Measurements from ENCODE around the gene TRAPPC12.
"Not testable (repeated sequence)": the region's sequence is repeated elsewhere in the genome, so short reads cannot be mapped to it uniquely, and the experiment has no call there.

Gene TRAPPC12

GRCh38 chr2:3443506-3444084 is 64.1 kb downstream of the TRAPPC12 start:
- peaks cover 3% of the 10 kb centered on the region for H3K4me1 ChIP-seq (ENCODE audit: control insufficient read depth, insufficient read depth, low read length)
- H3K27me3 ChIP-seq (ENCODE audit: control insufficient read depth, insufficient read depth, low read length, poor library complexity, severe bottlenecking): no peaks in the 10 kb centered on the region
- no peak overlapping the region for H3K27ac ChIP-seq (ENCODE audit: insufficient read depth, low read depth, low read length, poor library complexity, severe bottlenecking)
- no peak overlapping the region for H3K4me3 ChIP-seq (ENCODE audit: insufficient read depth, low read depth, low read length)
- peaks cover 13% of the 10 kb centered on the region for H3K36me3 ChIP-seq (ENCODE audit: control insufficient read depth, insufficient read depth, low read length)
- H3K9me3 ChIP-seq (ENCODE audit: control insufficient read depth, low read length): no peaks in the 10 kb centered on the region
- 90 to 93% methylated on average over 18 of the region's 18 CpGs for WGBS, 2 experiments

- no peaks in the 10 kb centered on the region for H3K9me3 ChIP-seq (ENCODE audit: control insufficient read depth, low read length)
Observed at GRCh38 chr2:3445891-3446290, 66.4 kb downstream of the TRAPPC12 start.

GRCh38 chr2:3446381-3446780 is 66.9 kb downstream of the TRAPPC12 start:
- Histone ChIP-seq H3K4me1 (ENCODE audit: control insufficient read depth, insufficient read depth, low read length) (peaks cover 3% of the 10 kb centered on the region), H3K4me3 (ENCODE audit: insufficient read depth, low read depth, low read length) (no peak overlapping the region), H3K36me3 (ENCODE audit: control insufficient read depth, insufficient read depth, low read length) (peaks cover 13% of the 10 kb centered on the region), H3K27ac (ENCODE audit: insufficient read depth, low read depth, low read length, poor library complexity, severe bottlenecking) (no peak overlapping the region), H3K27me3 (ENCODE audit: control insufficient read depth, insufficient read depth, low read length, poor library complexity, severe bottlenecking) (no peaks in the 10 kb centered on the region), H3K9me3 (ENCODE audit: control insufficient read depth, low read length) (no peaks in the 10 kb centered on the region)
- 96 to 97% methylated on average over 10 of the region's 10 CpGs for WGBS, 2 experiments

More at GRCh38 chr2:3445891-3446290, 66.4 kb downstream of the TRAPPC12 start:
- 93 to 97% methylated on average over 10 to 11 of the region's 11 CpGs for WGBS, 2 experiments
- no peak overlapping the region for H3K27ac ChIP-seq (ENCODE audit: insufficient read depth, low read depth, low read length, poor library complexity, severe bottlenecking)
- H3K4me3 ChIP-seq (ENCODE audit: insufficient read depth, low read depth, low read length): no peak overlapping the region
- H3K4me1 ChIP-seq (ENCODE audit: control insufficient read depth, insufficient read depth, low read length): peaks cover 3% of the 10 kb centered on the region
- H3K27me3 ChIP-seq (ENCODE audit: control insufficient read depth, insufficient read depth, low read length, poor library complexity, severe bottlenecking): no peaks in the 10 kb centered on the region
- H3K36me3 ChIP-seq (ENCODE audit: control insufficient read depth, insufficient read depth, low read length): peaks cover 13% of the 10 kb centered on the region

DNA sequence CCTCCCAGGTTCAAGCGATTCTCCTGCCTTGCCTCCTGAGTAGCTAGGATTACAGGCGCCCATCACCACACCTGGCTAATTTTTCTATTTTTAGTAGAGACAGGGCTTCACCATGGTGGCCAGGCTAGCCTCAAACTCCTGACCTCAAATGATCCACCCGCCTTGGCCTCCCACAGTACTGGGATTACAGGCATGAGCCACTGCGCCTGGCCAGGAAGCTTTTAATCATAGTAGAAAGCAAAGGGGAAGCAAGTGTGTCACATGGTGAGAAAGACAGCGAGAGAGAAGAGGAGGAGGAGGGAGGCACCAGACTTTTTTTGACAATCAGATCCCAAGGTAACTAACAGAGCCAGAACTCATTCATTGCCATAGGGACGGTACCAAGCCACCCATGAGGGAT is 67.7 kb downstream of the TRAPPC12 start:
- H3K4me3 ChIP-seq (ENCODE audit: insufficient read depth, low read depth, low read length); H3K9me3 ChIP-seq (ENCODE audit: control insufficient read depth, low read length); H3K4me1 ChIP-seq (ENCODE audit: control insufficient read depth, insufficient read depth, low read length); H3K27ac ChIP-seq (ENCODE audit: insufficient read depth, low read depth, low read length, poor library complexity, severe bottlenecking); H3K27me3 ChIP-seq (ENCODE audit: control insufficient read depth, insufficient read depth, low read length, poor library complexity, severe bottlenecking): not testable (repeated sequence)
- 89 to 95% methylated on average over 6 of the region's 6 CpGs for WGBS, 2 experiments
- peaks cover 13% of the 10 kb centered on the region for H3K36me3 ChIP-seq (ENCODE audit: control insufficient read depth, insufficient read depth, low read length)

- no peak overlapping the region for H3K4me3 ChIP-seq (ENCODE audit: insufficient read depth, low read depth, low read length)
- H3K4me1 ChIP-seq (ENCODE audit: control insufficient read depth, insufficient read depth, low read length): peaks cover 6% of the 10 kb centered on the region
- peaks cover 13% of the 10 kb centered on the region for H3K36me3 ChIP-seq (ENCODE audit: control insufficient read depth, insufficient read depth, low read length)
- H3K27me3 ChIP-seq (ENCODE audit: control insufficient read depth, insufficient read depth, low read length, poor library complexity, severe bottlenecking): no peaks in the 10 kb centered on the region
- no peaks in the 10 kb centered on the region for H3K9me3 ChIP-seq (ENCODE audit: control insufficient read depth, low read length)
- 94 to 95% methylated on average over 9 of the region's 9 CpGs for WGBS, 2 experiments
- H3K27ac ChIP-seq (ENCODE audit: insufficient read depth, low read depth, low read length, poor library complexity, severe bottlenecking): no peak overlapping the region
Observed at GRCh38 chr2:3447789-3448317, 68.4 kb downstream of the TRAPPC12 start.

DNA sequence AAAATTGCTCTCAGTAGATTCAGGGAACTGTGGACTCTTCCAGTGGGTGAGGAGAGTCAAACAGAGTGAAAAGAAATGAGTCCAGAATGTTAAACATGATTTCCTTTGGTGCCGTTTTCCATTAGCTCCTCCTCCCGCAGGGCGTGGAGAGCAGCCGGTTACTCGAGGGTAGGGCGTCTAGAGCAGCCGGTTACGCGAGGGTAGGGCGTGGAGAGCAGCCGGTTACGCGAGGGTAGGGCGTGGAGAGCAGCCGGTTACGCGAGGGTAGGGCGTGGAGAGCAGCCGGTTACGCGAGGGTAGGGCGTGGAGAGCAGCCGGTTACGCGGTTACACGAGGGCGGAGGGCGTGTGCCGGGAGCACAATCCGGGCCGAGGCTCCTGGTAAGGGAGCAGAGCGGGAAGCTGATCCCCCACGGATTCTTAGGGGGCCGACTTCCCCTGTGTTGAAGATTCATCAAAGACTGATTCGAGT is 69.0 kb downstream of the TRAPPC12 start:
- not testable (repeated sequence) for H3K27ac ChIP-seq (ENCODE audit: insufficient read depth, low read depth, low read length, poor library complexity, severe bottlenecking); H3K27me3 ChIP-seq (ENCODE audit: control insufficient read depth, insufficient read depth, low read length, poor library complexity, severe bottlenecking); H3K4me3 ChIP-seq (ENCODE audit: insufficient read depth, low read depth, low read length); H3K4me1 ChIP-seq (ENCODE audit: control insufficient read depth, insufficient read depth, low read length); H3K9me3 ChIP-seq (ENCODE audit: control insufficient read depth, low read length)
- peaks cover 13% of the 10 kb centered on the region for H3K36me3 ChIP-seq (ENCODE audit: control insufficient read depth, insufficient read depth, low read length)
- 94 to 95% methylated on average over 35 of the region's 35 CpGs for WGBS, 2 experiments

DNA sequence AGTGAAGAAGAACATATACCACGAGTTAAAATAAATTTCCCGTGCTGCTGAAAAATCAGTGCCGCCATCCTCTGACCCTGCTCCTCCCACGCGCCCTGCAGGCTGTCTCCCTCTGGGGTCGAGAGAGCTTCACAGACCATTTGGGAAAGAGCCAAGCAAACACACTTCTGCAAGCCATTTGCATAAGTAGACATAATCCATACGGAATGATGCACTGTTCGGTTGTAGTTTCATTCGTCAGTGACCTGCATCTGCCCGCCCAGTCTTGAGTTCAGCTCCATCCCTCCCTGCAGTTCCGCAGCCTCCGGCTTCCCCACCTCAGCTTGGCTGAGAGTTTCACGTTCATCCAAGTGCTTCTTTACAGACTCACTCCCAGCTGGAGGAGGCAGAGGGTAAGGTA is 69.6 kb downstream of the TRAPPC12 start:
- H3K9me3 ChIP-seq (ENCODE audit: control insufficient read depth, low read length): no peaks in the 10 kb centered on the region
- H3K4me3 ChIP-seq (ENCODE audit: insufficient read depth, low read depth, low read length): no peak overlapping the region
- peaks cover 6% of the 10 kb centered on the region for H3K4me1 ChIP-seq (ENCODE audit: control insufficient read depth, insufficient read depth, low read length)
- H3K36me3 ChIP-seq (ENCODE audit: control insufficient read depth, insufficient read depth, low read length): peaks cover 9% of the 10 kb centered on the region
- 93 to 96% methylated on average over 13 of the region's 13 CpGs for WGBS, 2 experiments
- H3K27me3 ChIP-seq (ENCODE audit: control insufficient read depth, insufficient read depth, low read length, poor library complexity, severe bottlenecking): no peaks in the 10 kb centered on the region
- H3K27ac ChIP-seq (ENCODE audit: insufficient read depth, low read depth, low read length, poor library complexity, severe bottlenecking): no peak overlapping the region

DNA sequence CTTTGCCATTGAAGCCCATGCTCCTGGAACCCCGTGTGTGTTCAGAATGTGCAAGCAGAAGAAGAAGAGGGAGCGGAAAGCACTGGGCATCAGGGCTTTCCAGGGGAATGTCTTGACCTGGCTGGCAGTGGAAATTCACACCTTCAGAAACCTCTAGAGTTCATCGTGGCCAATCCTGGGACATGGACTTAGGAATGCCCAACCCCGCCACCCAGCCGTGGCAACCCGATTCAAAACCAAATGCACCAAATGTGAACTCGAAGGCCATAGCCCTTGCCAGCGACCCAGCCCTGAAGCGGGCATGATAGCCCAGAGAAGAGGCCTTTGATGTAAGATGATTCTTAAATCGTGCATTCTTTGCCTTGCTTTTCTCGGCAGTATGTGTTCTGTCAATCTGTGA is 70.4 kb downstream of the TRAPPC12 start:
- H3K27ac ChIP-seq (ENCODE audit: insufficient read depth, low read depth, low read length, poor library complexity, severe bottlenecking): no peak overlapping the region
- H3K4me1 ChIP-seq (ENCODE audit: control insufficient read depth, insufficient read depth, low read length): peaks cover 6% of the 10 kb centered on the region
- 96 to 97% methylated on average over 11 of the region's 11 CpGs for WGBS, 2 experiments
- H3K27me3 ChIP-seq (ENCODE audit: control insufficient read depth, insufficient read depth, low read length, poor library complexity, severe bottlenecking): no peaks in the 10 kb centered on the region
- H3K36me3 ChIP-seq (ENCODE audit: control insufficient read depth, insufficient read depth, low read length): peaks cover 8% of the 10 kb centered on the region
- H3K9me3 ChIP-seq (ENCODE audit: control insufficient read depth, low read length): no peaks in the 10 kb centered on the region
- H3K4me3 ChIP-seq (ENCODE audit: insufficient read depth, low read depth, low read length): no peak overlapping the region

GRCh38 chr2:3450385-3451010 is 71.0 kb downstream of the TRAPPC12 start:
- no peaks in the 10 kb centered on the region for H3K27me3 ChIP-seq (ENCODE audit: control insufficient read depth, insufficient read depth, low read length, poor library complexity, severe bottlenecking)
- H3K36me3 ChIP-seq (ENCODE audit: control insufficient read depth, insufficient read depth, low read length): peaks cover 8% of the 10 kb centered on the region
- H3K9me3 ChIP-seq (ENCODE audit: control insufficient read depth, low read length): no peaks in the 10 kb centered on the region
- 92 to 94% methylated on average over 16 of the region's 16 CpGs for WGBS, 2 experiments
- peaks cover 6% of the 10 kb centered on the region for H3K4me1 ChIP-seq (ENCODE audit: control insufficient read depth, insufficient read depth, low read length)
- no peak overlapping the region for H3K4me3 ChIP-seq (ENCODE audit: insufficient read depth, low read depth, low read length)
- H3K27ac ChIP-seq (ENCODE audit: insufficient read depth, low read depth, low read length, poor library complexity, severe bottlenecking): no peak overlapping the region

DNA sequence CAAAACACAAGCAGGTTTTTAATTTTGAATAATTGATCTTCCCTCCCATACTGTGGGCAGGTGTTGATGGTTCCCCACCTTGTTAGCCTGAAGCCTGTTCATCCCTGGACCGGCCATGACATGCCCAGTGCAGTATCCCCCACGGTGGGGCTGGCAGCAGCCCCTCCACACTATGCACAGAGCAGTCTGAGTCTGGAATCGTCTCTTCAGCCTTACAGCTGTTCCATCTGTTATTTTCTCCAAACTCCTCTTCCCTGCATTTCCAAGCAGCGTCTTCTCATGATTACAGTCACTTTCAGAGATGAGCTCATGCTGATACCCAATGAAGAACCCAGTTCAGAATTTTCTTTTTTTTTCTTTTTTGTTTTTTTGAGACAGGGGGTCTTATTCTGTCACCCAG is 71.7 kb downstream of the TRAPPC12 start:
- Histone ChIP-seq H3K27ac (ENCODE audit: insufficient read depth, low read depth, low read length, poor library complexity, severe bottlenecking) (no peak overlapping the region), H3K4me3 (ENCODE audit: insufficient read depth, low read depth, low read length) (no peak overlapping the region), H3K9me3 (ENCODE audit: control insufficient read depth, low read length) (no peaks in the 10 kb centered on the region), H3K27me3 (ENCODE audit: control insufficient read depth, insufficient read depth, low read length, poor library complexity, severe bottlenecking) (no peaks in the 10 kb centered on the region), H3K4me1 (ENCODE audit: control insufficient read depth, insufficient read depth, low read length) (peaks cover 6% of the 10 kb centered on the region), H3K36me3 (ENCODE audit: control insufficient read depth, insufficient read depth, low read length) (peaks cover 8% of the 10 kb centered on the region)
- 92% methylated on average over 4 of the region's 4 CpGs for WGBS, 2 experiments
